SK-N-SH (cell line): Measurements from ENCODE around the gene PRRX2.

Experiments
- EP300 ChIP-seq, 2 experiments: IDR thresholded peaks; 2 replicates each; pipeline versions ENCODE4 v1.4.0 to v1.6.1; 2012; ENCODE audit warnings: borderline replicate concordance in 1 of 2, low read depth in 1 of 2, low read length in 1 of 2
- FOSL2 ChIP-seq: IDR thresholded peaks from 2 replicates; pipeline ENCODE4 v1.4.0; 2012; ENCODE audit warnings: low read depth, mild to moderate bottlenecking, moderate library complexity, borderline replicate concordance
- MXI1 ChIP-seq: IDR thresholded peaks from 2 replicates; pipeline ENCODE4 v1.6.1; 2012; ENCODE audit warnings: mild to moderate bottlenecking, low read depth, low read length, improper control_type of control experiment
- NFIC ChIP-seq: IDR thresholded peaks from 2 replicates; pipeline ENCODE4 v1.4.0; 2012; ENCODE audit warnings: borderline replicate concordance
- POLR2AphosphoS5 ChIP-seq: IDR thresholded peaks from 2 replicates; pipeline ENCODE4 v1.6.1; 2012; ENCODE audit warnings: low read depth, low read length
- RAD21 ChIP-seq: IDR thresholded peaks from 2 replicates; pipeline ENCODE4 v1.6.1; 2012; ENCODE audit warnings: mild to moderate bottlenecking, low read length
- RFX5 ChIP-seq: IDR thresholded peaks from 2 replicates; pipeline ENCODE4 v1.6.1; 2012; ENCODE audit warnings: mild to moderate bottlenecking, improper control_type of control experiment, low read length
- SMC3 ChIP-seq: IDR thresholded peaks from 2 replicates; pipeline ENCODE4 v1.6.1; 2012; ENCODE audit warnings: low read depth, low read length, improper control_type of control experiment
- TCF12 ChIP-seq: IDR thresholded peaks from 2 replicates; pipeline ENCODE4 v1.4.0; 2012
- YY1 ChIP-seq: IDR thresholded peaks from 2 replicates; pipeline ENCODE4 v1.4.0; 2012; ENCODE audit warnings: low read depth, mild to moderate bottlenecking
- TF ChIP-seq, protein P1 (sequence below): fragments of 200-600 bp; sonication (generic); IDR thresholded peaks from 2 replicates; pipeline ENCODE4 v1.6.1; 2017; ENCODE audit warnings: antibody characterized with exemption, mild to moderate bottlenecking, moderate library complexity
- TF ChIP-seq, protein P2 (sequence below): IDR thresholded peaks from 2 replicates; pipeline ENCODE4 v1.4.0; 2012; ENCODE audit warnings: low read depth

DNA sequence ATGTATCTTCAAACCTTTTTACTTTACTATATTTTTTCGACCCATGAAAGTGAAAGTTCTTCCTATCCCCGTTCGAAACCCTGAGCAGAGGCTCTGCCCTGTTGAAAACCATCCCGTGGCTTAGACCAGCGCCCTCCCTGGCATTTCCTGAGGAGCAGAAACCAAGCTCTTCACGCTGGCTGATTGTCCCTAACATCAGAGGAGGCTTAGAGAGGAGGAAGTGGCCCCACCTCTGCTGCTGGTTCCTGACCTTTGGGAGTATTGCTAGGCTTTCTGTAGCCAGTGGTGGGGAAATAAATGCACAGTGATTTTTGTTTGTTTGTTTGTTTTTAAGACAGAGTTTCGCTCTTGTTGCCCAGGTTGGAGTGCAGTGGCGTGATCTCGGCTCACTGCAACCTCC, 91.6 kb downstream of the PRRX2 start:
- TF ChIP-seq FOSL2 (no peak), NFIC (no peak), MXI1 (no peak), POLR2AphosphoS5 (no peak), TCF12 (no peak), RAD21 (no peak), RFX5 (no peak), YY1 (no peak), EP300 (IDR thresholded peaks at IDR 0.05; ENCODE audit: borderline replicate concordance in 1 of 2, low read depth in 1 of 2, low read length in 1 of 2) (no peak), SMC3 (no peak)
- TF ChIP-seq, protein P1, sequence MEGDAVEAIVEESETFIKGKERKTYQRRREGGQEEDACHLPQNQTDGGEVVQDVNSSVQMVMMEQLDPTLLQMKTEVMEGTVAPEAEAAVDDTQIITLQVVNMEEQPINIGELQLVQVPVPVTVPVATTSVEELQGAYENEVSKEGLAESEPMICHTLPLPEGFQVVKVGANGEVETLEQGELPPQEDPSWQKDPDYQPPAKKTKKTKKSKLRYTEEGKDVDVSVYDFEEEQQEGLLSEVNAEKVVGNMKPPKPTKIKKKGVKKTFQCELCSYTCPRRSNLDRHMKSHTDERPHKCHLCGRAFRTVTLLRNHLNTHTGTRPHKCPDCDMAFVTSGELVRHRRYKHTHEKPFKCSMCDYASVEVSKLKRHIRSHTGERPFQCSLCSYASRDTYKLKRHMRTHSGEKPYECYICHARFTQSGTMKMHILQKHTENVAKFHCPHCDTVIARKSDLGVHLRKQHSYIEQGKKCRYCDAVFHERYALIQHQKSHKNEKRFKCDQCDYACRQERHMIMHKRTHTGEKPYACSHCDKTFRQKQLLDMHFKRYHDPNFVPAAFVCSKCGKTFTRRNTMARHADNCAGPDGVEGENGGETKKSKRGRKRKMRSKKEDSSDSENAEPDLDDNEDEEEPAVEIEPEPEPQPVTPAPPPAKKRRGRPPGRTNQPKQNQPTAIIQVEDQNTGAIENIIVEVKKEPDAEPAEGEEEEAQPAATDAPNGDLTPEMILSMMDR: no peak
- TF ChIP-seq, protein P2, sequence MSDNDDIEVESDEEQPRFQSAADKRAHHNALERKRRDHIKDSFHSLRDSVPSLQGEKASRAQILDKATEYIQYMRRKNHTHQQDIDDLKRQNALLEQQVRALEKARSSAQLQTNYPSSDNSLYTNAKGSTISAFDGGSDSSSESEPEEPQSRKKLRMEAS: no peak
